Bone marrow (tissue), 2 donors: ENCODE data around the gene HYAL1.
"Not testable (repeated sequence)": the region's sequence is repeated elsewhere in the genome, so short reads cannot be mapped to it uniquely, and the experiment has no call there.

ENCODE experiments used
- DNase-seq, 2 donors: peaks; one replicate each; lab custom pipeline; 2025; lab: John Stamatoyannopoulos, UW

HYAL1 gene

GRCh38 chr3:50272911-50273688, 30.3 kb downstream of the HYAL1 start:
- DNase-seq: peak; percentile 43 to 82

DNA sequence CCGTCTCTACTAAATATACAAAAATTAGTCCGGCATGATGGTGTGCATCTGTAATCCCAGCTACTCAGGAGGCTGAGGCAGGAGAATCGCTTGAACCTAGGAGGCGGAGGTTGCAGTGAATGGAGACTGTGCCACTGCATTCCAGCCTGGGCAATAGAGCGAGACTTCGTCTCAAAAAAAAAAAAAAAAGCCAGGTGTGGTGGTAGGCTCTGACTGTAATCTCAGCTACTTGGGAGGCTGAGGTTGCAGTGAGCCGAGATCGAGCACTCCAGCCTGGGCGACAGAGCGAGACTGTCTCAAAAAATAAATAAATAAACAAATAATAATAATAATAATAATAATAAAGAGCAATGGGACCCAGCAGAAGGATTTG, 30.9 kb downstream of the HYAL1 start:
- not testable (repeated sequence) for DNase-seq

GRCh38 chr3:50271314-50271936, 31.9 kb downstream of the HYAL1 start:
- no peak for DNase-seq

- no peak for DNase-seq
Observed at GRCh38 chr3:50270422-50271224, 32.8 kb downstream of the HYAL1 start.

GRCh38 chr3:50269977-50270413, 33.4 kb downstream of the HYAL1 start:
- no peak for DNase-seq

DNA sequence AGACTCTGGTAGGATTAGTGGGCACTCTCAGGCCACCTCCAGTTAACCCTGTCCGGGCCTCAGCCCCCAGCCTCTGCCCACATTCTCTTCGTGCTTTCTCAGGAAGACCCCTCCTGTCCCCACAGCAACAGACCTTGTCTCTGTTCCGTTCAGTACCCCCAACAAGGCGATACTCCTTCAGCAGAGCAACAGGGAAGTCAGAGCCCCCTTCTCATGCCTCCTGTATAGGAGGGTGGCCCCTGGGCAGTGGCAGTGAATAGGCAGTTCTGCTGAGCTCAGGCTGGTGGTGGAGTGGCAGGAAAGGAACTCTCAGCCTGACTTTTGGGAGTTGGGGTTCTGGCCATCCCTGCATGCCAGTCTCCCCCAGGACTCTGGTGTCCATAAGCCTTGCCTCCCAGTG, 33.9 kb downstream of the HYAL1 start:
- DNase-seq: no peak

- no peak for DNase-seq
Observed at GRCh38 chr3:50268703-50269451, 34.5 kb downstream of the HYAL1 start, which contains the start of gene SEMA3B. TSS of gene SEMA3B (plus strand) at chr3:50269147. CDS start at chr3:50269241, 94 bp downstream.

- DNase-seq: no peak
Observed at GRCh38 chr3:50268276-50268675, 35.1 kb downstream of the HYAL1 start.

DNA sequence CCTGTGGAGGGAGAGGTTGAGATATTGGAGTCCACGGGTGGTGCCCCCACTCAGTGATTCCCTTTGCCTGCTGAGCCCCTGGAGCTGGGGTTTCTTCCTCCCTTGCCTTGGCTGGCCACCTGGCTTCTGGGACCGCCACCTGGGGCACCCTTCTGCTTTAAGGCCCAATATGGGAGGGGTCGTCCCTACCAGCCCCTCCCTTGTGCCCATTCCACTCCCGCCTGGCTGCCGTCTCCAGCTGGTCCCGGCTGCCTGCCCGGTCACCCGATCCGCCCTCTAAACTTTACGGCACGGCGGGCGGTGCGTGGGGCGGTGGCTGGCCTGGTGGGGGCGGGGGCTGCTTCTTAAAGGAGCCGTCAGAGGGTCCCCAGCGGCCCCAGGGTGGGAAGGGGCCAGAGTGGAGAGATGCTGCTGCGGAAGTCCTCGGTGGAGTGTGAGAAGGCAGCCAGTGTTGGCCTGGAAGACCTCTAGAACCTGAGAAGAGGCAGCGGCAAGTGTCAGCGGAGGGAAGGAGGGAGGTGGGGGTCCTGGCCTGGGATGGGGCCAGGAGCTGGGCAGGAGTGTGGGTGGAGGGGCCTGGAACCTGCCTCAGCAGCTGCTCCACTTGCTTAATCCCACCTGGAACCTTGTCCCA, 36.0 kb downstream of the HYAL1 start:
- no peak for DNase-seq

GRCh38 chr3:50266836-50267235, 36.5 kb downstream of the HYAL1 start:
- no peak for DNase-seq

DNA sequence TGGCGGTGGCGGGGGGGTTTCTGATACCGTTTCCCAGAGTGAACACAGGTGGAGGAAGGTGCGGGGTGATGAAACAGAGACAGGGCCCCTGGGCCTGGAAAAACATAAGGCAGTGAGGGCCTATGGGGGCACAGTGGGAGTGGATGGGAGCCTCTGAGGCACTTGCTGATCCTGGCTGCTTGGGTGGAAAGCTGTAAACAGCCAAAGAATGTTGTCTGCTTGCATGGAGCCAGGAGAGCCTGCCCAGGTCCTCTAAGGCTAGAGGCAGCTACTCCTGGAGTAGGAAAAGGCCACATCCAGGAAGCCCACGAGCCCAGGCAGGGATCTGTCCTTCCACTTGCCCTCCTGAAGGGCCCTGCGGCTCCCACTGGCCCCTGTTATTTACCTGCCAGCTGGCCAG, 37.4 kb downstream of the HYAL1 start:
- no peak for DNase-seq

DNA sequence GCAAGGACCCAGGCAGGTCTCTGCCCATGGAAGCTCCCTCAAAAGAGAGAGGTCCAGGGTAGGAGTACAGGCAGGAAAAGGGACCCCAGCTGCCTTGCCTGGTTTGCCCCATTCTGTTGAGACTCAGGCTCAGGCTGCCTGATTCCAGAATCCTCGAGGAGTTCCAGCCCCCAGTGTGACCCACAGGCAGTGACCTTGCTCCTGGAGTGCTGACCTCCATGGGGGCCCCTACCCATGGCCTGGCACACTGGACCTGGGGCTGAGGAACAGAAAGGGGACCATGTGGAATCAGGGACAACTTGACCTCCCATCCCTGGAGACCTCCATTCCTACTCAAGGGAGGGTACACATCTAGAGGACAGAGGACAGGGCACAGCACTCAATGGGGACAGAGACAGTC, 37.8 kb downstream of the HYAL1 start:
- no peak for DNase-seq

DNA sequence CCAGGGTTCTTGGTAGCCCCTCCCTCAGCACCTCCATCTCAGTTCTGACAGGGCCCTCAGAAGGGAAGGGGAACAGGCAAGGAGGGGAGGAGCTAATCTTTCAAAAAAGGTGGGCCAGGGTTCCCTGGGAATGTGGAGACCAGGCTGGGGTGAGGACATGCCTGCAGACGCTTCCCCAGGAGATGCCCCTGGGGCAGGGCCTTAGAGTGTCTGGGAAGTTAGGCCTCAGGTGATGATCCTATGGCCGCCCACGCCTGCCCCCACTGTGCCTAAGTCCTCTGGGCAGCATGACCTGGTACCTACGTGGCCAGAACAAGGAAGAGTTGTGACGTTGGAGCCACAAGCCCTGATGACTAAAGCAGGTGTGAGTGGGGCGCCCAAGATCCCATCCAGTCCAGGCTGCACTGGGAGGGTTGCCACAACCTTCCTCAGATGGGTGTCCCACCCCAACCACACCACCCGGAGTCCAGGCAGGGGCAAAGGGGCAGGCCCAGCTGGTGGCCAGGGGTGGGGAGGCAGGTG, 38.3 kb downstream of the HYAL1 start:
- DNase-seq: no peak

DNA sequence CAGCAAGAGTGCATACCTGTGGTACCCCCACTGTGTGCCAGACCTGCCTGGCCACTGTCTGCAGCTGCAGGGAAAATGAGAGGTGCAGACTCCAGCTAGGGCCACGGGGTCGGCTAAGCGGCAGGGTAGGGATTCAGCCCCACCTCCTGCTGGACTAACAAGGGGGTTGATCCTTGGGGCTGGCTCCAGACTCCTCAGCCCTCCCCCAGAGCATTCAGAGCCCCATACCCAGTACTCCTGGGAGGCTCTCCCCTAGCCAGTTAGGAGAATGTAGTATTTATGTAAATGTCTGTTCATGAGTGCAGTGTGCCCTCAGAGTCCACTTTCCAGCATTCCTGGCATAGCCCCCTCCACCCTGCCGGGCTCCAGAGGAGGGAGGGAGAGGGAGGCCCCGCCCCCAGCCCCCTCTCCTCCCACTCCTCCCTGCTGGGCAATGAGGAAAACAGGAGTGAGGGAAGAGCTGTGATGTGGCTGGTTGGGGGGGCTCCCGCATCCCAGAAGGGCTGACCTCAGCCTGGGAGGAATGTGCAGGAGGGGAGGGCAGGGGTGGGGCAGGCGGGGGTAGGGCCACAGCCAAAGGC, 38.9 kb downstream of the HYAL1 start:
- no peak for DNase-seq

DNA sequence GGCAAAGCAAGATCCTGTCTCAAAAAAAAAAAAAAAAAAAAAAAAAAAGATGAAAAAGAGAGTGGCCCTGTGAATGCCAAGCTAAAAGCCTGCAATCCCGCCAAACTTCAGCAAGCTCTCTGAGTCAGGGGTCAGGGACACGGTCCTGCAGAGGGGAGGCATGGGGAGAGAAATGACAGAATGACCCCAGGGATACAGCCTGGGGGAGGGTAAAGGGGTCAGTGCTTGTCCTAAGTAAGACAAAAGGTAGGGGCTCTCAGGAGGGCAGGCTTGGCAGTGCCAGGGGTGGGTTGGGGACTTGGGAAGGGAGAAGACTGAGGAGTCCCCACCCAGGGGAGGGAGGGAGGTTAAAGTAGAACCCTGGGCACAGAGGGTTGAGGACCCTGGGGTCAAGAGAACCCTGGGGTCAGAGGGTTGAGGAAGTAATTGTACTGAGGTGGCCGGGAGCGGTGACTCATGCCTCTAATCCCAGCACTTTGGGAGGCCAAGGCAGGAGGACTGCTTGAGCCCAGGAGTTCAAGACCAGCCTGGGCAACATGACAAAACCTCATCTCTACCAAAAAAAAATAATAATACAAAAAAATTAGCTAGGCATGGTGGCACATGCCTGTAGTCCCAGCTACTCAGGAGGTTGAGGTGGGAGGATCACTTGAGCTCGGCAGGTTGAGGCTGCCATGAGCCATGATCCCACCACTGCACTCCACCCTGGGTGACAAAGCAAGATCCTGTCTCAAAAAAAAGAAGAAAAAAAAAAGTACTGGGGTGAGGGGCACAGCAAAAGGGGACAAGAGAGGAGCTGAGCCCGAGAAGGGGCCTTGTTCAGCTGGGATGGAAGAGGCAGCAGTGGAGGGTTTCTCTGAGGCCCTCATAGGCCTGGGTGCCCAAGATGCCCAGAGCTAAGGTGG, 39.6 kb downstream of the HYAL1 start:
- DNase-seq: no peak

DNA sequence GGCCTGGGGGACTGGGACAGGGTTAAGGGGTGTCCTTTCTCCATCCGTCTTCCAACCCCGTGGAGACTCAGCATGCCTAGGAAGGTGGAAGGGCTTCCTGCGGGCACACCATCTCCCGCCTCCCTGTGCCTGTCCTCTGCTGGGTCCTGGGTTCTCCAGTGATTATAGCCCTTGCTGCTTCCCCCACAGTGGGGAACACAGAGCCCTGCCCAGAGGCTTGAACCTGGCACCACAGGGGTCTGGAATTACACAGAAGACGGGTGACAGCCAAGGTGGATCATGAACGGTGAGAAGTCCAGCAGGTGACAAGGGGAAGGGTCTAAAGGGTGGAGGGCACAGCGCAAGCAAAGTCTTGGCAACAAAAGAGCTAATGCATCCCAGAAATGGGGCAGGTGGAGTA, 40.6 kb downstream of the HYAL1 start:
- no peak for DNase-seq

DNA sequence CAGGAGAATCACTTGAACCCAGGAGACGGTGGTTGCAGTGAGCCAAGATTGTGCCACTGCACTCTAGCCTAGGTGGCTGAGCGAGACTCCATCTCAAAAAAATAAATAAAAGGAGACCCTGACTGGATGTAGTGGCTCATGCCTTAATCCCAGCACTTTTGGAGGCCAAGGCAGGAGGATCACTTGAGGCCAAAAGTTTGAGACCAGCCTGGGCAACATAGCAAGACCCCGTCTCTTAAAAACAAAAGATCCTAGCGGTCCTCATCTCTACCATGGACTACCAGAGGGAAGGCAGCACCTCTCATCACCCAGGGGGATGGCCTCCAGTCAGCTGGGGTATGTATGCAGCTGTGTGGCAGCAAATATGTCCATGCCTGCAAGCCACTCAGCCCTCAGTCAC, 41.2 kb downstream of the HYAL1 start:
- not testable (repeated sequence) for DNase-seq

GRCh38 chr3:50261505-50261904, 41.9 kb downstream of the HYAL1 start:
- DNase-seq: no peak

GRCh38 chr3:50260942-50261441, 42.4 kb downstream of the HYAL1 start:
- no peak for DNase-seq
